ENCODE measurements around the gene MARCHF9.

DNA sequence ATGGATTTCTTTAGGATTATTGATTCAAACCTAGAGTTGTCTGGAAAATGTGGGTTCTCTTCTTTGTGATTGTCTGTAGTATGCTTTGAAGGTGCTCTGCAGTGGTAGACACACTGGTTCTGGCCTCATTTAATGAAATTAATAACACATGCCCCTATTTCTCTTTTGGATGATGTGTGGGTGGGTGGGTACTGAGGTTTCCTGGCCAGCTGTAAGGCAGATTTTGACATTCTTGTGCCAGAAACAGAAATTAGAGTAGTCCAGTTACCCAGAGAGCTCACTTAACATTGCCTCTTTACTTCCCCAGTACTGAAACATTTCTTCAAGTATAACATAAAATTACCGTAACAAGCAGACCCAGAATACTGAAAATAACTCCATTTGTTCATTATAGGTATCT, 42.1 kb downstream of the MARCHF9 start:
- no peak for TF ChIP-seq GATA3 (IDR thresholded peaks at IDR 0.05; ENCODE audit: low read depth, low read length)
- TF ChIP-seq GATA2 (IDR thresholded peaks at IDR 0.05; ENCODE audit: low read depth, low read length), result no peak
